Measurements from ENCODE around the gene ZYG11B.
"Not testable (repeated sequence)": the region's sequence is repeated elsewhere in the genome, so short reads cannot be mapped to it uniquely, and the experiment has no call there.

Gene ZYG11B

DNA sequence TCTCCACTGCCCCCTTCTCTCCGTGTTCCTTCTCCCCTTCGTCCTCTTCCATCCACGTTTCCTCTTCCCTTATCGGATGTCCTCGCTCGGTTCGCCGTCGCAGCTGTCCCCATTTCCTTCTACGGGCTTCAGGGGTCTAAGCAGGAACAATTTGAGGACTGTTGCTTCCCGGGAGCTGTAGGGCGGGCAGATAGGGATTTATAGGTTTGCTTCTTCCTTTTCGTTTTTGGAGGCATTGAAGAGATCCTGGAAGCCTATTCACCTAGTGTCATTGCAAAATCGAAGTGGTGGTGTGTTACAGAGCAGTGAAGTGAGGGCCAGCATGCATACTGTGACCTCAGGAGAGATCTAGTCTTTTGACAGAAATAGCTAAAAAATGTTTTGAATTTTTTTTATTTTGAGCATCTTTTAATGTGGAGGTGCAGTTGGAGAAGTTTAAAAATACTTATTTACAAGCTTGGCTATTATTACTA, 897 bp downstream of the ZYG11B start:
- no peak for DNase-seq (ENCODE audit: low read depth, low spot score)

GRCh38 chr1:52727956-52728656, 1.9 kb downstream of the ZYG11B start:
- no peak overlapping the region for H3K9ac ChIP-seq (ENCODE audit: insufficient read length)

More for the DNA sequence above, 897 bp downstream of the ZYG11B start:
- H3K27ac ChIP-seq = no peak overlapping the region
- TF ChIP-seq EZH2 (IDR thresholded peaks at IDR 0.05) = no peak
- no peak for TF ChIP-seq POLR2AphosphoS5 (IDR thresholded peaks at IDR 0.05; ENCODE audit: borderline replicate concordance, low read depth, low read length)
- no peak for TF ChIP-seq FOXP2 (optimal IDR thresholded peaks at IDR 0.05; ENCODE audit: control extremely low read depth, extremely low read length, insufficient read depth)
- H3K9me3 ChIP-seq (ENCODE audit: low read depth, low read length) = no peaks in the 10 kb centered on the region
- H3K9ac ChIP-seq (ENCODE audit: insufficient read length) = peak overlapping the region; percentile 84
- H3K36me3 ChIP-seq (ENCODE audit: insufficient read depth, low read length) = no peaks in the 10 kb centered on the region
- H3K4me3 ChIP-seq = peak overlapping the region; percentile 78

DNA sequence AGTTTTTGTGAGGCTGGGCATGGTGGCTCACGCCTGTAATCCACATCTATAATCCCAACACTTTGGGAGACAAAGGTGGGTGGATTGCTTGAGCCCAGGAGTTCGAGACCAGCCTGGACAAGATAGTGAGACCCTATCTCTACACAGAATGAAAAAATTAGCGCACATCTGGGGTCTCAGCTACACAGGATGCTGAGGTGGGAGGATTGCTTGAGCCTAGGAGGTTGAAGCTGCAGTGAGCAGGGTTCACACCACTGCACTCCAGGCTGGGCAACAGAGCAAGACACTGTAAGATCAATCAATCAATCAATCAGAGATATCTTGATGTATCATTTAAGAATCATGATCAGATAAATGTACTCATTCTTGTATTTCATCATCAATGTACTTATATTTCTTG, 7.1 kb downstream of the ZYG11B start:
- H3K4me3 ChIP-seq = no peak overlapping the region
- H3K9ac ChIP-seq (ENCODE audit: insufficient read length) = no peak overlapping the region
- no peak for DNase-seq (ENCODE audit: low read depth, low spot score)
- no peaks in the 10 kb centered on the region for H3K9me3 ChIP-seq (ENCODE audit: low read depth, low read length)
- TF ChIP-seq EZH2 (IDR thresholded peaks at IDR 0.05) (no peak), POLR2AphosphoS5 (IDR thresholded peaks at IDR 0.05; ENCODE audit: borderline replicate concordance, low read depth, low read length) (no peak), FOXP2 (optimal IDR thresholded peaks at IDR 0.05; ENCODE audit: control extremely low read depth, extremely low read length, insufficient read depth) (no peak)
- no peaks in the 10 kb centered on the region for H3K36me3 ChIP-seq (ENCODE audit: insufficient read depth, low read length)
- no peak overlapping the region for H3K27ac ChIP-seq

More at GRCh38 chr1:52727956-52728656, 1.9 kb downstream of the ZYG11B start:
- Histone ChIP-seq H3K36me3 (ENCODE audit: insufficient read depth, low read length) (no peaks in the 10 kb centered on the region), H3K4me3 (no peak overlapping the region), H3K9me3 (ENCODE audit: low read depth, low read length) (no peaks in the 10 kb centered on the region), H3K27ac (no peak overlapping the region)
- TF ChIP-seq POLR2AphosphoS5 (IDR thresholded peaks at IDR 0.05; ENCODE audit: borderline replicate concordance, low read depth, low read length) = no peak
- no peak for TF ChIP-seq FOXP2 (optimal IDR thresholded peaks at IDR 0.05; ENCODE audit: control extremely low read depth, extremely low read length, insufficient read depth)
- TF ChIP-seq EZH2 (IDR thresholded peaks at IDR 0.05) = no peak
- no peak for DNase-seq (ENCODE audit: low read depth, low spot score)

GRCh38 chr1:52735371-52735770, 9.1 kb downstream of the ZYG11B start:
- H3K9me3 ChIP-seq (ENCODE audit: low read depth, low read length); H3K9ac ChIP-seq (ENCODE audit: insufficient read length); H3K4me3 ChIP-seq; H3K36me3 ChIP-seq (ENCODE audit: insufficient read depth, low read length); H3K27ac ChIP-seq; DNase-seq (ENCODE audit: low read depth, low spot score): not testable (repeated sequence)

- no peak for DNase-seq (ENCODE audit: low read depth, low spot score)
- TF ChIP-seq POLR2AphosphoS5 (IDR thresholded peaks at IDR 0.05; ENCODE audit: borderline replicate concordance, low read depth, low read length) = no peak
- no peak for TF ChIP-seq EZH2 (IDR thresholded peaks at IDR 0.05)
- no peak for TF ChIP-seq FOXP2 (optimal IDR thresholded peaks at IDR 0.05; ENCODE audit: control extremely low read depth, extremely low read length, insufficient read depth)
- H3K9me3 ChIP-seq (ENCODE audit: low read depth, low read length) = no peaks in the 10 kb centered on the region
- no peak overlapping the region for H3K4me3 ChIP-seq
- H3K27ac ChIP-seq = no peak overlapping the region
- H3K36me3 ChIP-seq (ENCODE audit: insufficient read depth, low read length) = no peaks in the 10 kb centered on the region
- no peak overlapping the region for H3K9ac ChIP-seq (ENCODE audit: insufficient read length)
Observed at GRCh38 chr1:52738148-52738547, 11.9 kb downstream of the ZYG11B start.

DNA sequence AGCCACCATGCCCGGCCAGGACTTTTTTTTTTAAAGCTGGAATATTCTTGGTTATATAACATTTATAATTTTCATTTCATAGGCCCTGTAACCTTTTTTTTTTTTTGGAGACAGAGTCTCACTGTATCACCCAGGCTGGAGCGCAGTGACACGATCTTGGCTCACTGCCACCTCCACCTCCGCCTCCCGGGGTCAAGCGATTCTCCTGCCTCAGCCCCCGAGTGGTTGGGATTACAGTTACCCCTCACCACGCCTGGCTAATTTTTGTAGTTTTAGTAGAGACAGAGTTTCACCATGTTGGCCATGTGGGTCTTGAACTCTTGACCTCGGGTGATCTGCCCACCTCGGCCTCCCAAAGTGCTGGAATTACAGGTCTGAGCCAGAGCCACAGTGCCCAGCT, 12.6 kb downstream of the ZYG11B start:
- TF ChIP-seq POLR2AphosphoS5 (IDR thresholded peaks at IDR 0.05; ENCODE audit: borderline replicate concordance, low read depth, low read length) = no peak
- TF ChIP-seq EZH2 (IDR thresholded peaks at IDR 0.05) = no peak
- TF ChIP-seq FOXP2 (optimal IDR thresholded peaks at IDR 0.05; ENCODE audit: control extremely low read depth, extremely low read length, insufficient read depth) = no peak
- Histone ChIP-seq H3K36me3 (ENCODE audit: insufficient read depth, low read length) (no peaks in the 10 kb centered on the region), H3K9me3 (ENCODE audit: low read depth, low read length) (no peaks in the 10 kb centered on the region), H3K4me3 (no peak overlapping the region), H3K27ac (no peak overlapping the region), H3K9ac (ENCODE audit: insufficient read length) (no peak overlapping the region)
- DNase-seq (ENCODE audit: low read depth, low spot score) = no peak

- Histone ChIP-seq H3K36me3 (ENCODE audit: insufficient read depth, low read length) (no peaks in the 10 kb centered on the region), H3K4me3 (no peak overlapping the region), H3K9ac (ENCODE audit: insufficient read length) (no peak overlapping the region), H3K27ac (no peak overlapping the region), H3K9me3 (ENCODE audit: low read depth, low read length) (no peaks in the 10 kb centered on the region)
- no peak for DNase-seq (ENCODE audit: low read depth, low spot score)
- no peak for TF ChIP-seq EZH2 (IDR thresholded peaks at IDR 0.05)
- TF ChIP-seq FOXP2 (optimal IDR thresholded peaks at IDR 0.05; ENCODE audit: control extremely low read depth, extremely low read length, insufficient read depth) = no peak
- TF ChIP-seq POLR2AphosphoS5 (IDR thresholded peaks at IDR 0.05; ENCODE audit: borderline replicate concordance, low read depth, low read length) = no peak
Observed at GRCh38 chr1:52739699-52740467, 13.6 kb downstream of the ZYG11B start.

- Histone ChIP-seq H3K36me3 (ENCODE audit: insufficient read depth, low read length) (no peaks in the 10 kb centered on the region), H3K27ac (no peak overlapping the region), H3K4me3 (no peak overlapping the region), H3K9ac (ENCODE audit: insufficient read length) (no peak overlapping the region), H3K9me3 (ENCODE audit: low read depth, low read length) (no peaks in the 10 kb centered on the region)
- TF ChIP-seq POLR2AphosphoS5 (IDR thresholded peaks at IDR 0.05; ENCODE audit: borderline replicate concordance, low read depth, low read length) (no peak), FOXP2 (optimal IDR thresholded peaks at IDR 0.05; ENCODE audit: control extremely low read depth, extremely low read length, insufficient read depth) (no peak), EZH2 (IDR thresholded peaks at IDR 0.05) (no peak)
- no peak for DNase-seq (ENCODE audit: low read depth, low spot score)
Observed at GRCh38 chr1:52741259-52741658, 15.0 kb downstream of the ZYG11B start.

Data from SK-N-MC (cell line).